ENCODE results near the gene KCTD20. TPM values are rescaled to one million over a fixed set of nuclear protein-coding genes. Genes with fewer than 3 reads are reported as not detected.

The KCTD20 gene
- total RNA-seq, 1 experiment from 2014 or later = 23.7 TPM

DNA sequence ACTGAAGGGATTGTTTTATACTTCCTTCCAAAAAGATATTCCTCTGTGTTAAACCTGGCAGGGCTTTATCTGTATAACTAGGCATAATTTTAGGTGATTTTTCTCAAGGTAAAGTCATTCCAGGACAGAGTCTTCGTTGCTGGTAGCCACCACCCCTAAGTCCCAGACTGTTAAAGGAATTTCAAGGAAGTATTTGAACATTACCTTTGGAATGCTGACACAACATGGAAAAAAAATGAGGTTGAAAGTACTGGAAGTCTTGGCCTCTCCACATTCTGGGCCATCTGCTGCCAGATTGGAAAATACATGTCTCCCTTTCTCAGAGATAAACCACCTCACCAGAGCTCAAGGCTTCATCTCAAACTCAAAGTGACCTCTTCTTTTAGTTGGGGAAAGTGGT is 28.3 kb upstream of the KCTD20 start:
- H3K9me2 ChIP-seq (ENCODE audit: insufficient read depth) = no peaks in the 10 kb centered on the region
- H3K4me2 ChIP-seq (ENCODE audit: low read length) = no peak overlapping the region
- H2AFZ ChIP-seq (ENCODE audit: low read depth, low read length, poor library complexity, severe bottlenecking) = no peak overlapping the region
- H4K20me1 ChIP-seq (ENCODE audit: insufficient read depth) = no peaks in the 10 kb centered on the region
- no peak overlapping the region for H3K27ac ChIP-seq (ENCODE audit: low read depth, low read length)
- peaks cover 0 to 3% of the 10 kb centered on the region in 2 experiments; a peak in 1 of 4 replicates for H3K9me3 ChIP-seq (ENCODE audit: control insufficient read depth in 1 of 2, insufficient read depth in 1 of 2, low read depth in 1 of 2, low read length in 2 of 2)
- intact Hi-C loops (cut with micrococcal nuclease) = no loop called here
- ATAC-seq (no peak), DNase-seq (ENCODE audit: low read depth, low spot score) (no peak)
- BruUV-seq (replicated peaks) = no TSS peak
- H3K36me3 ChIP-seq (ENCODE audit: control insufficient read depth in 1 of 2, insufficient read depth in 2 of 2, low read length in 2 of 2) = no peaks in the 10 kb centered on the region
- ChIA-PET RAD21 (ENCODE audit: low non-redundant PET in 1 of 2, low total read pairs in 2 of 2, uncharacterized antibody in 2 of 2, unreplicated experiment in 2 of 2) (no interaction called here), POLR2A (no interaction called here), CTCF (no interaction called here)
- H3K79me2 ChIP-seq (ENCODE audit: insufficient read depth, low read length) = no peaks in the 10 kb centered on the region
- H3K4me1 ChIP-seq (ENCODE audit: control insufficient read depth in 1 of 2, insufficient read depth in 2 of 2, low read length in 2 of 2) = peaks cover 0 to 5% of the 10 kb centered on the region in 2 experiments; a peak in 1 of 4 replicates
- no peak overlapping the region for H3K9ac ChIP-seq (ENCODE audit: low read length)
- TF ChIP-seq POLR2AphosphoS5 (IDR thresholded peaks at IDR 0.05; ENCODE audit: low read depth, low read length) (no peak), SRF (IDR thresholded peaks at IDR 0.05; ENCODE audit: low read depth) (no peak), SIN3A (IDR thresholded peaks at IDR 0.05; ENCODE audit: low read depth) (no peak), ZFX (IDR thresholded peaks at IDR 0.05) (no peak), POLR2A (IDR thresholded peaks at IDR 0.05; ENCODE audit: borderline replicate concordance, extremely low read depth, insufficient read depth, insufficient read length) (no peak), EZH2phosphoT487 (IDR thresholded peaks at IDR 0.05; ENCODE audit: borderline replicate concordance) (no peak), TCF7L2 (IDR thresholded peaks at IDR 0.05; ENCODE audit: borderline replicate concordance, extremely low read depth, insufficient read depth, insufficient read length) (no peak), MAX (IDR thresholded peaks at IDR 0.05) (no peak), ZBTB33 (IDR thresholded peaks at IDR 0.05; ENCODE audit: extremely low read depth, insufficient replicate concordance, low read length) (no peak), EZH2 (IDR thresholded peaks at IDR 0.05) (no peak), ELF1 (IDR thresholded peaks at IDR 0.05; ENCODE audit: borderline replicate concordance, low read depth) (no peak)
- TF ChIP-seq, protein P1, sequence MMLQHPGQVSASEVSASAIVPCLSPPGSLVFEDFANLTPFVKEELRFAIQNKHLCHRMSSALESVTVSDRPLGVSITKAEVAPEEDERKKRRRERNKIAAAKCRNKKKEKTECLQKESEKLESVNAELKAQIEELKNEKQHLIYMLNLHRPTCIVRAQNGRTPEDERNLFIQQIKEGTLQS (IDR thresholded peaks at IDR 0.05) = no peak
- H3K4me3 ChIP-seq (replicated peaks in 1 of 2; ENCODE audit: low read depth in 1 of 2, low read length in 2 of 2) = no peak overlapping the region
- no peaks in the 10 kb centered on the region for H3K27me3 ChIP-seq (ENCODE audit: insufficient read depth, low read length)

All from HCT116 (cell line).